H9 (cell line): ENCODE results near the gene VOPP1. TPM values are rescaled to one million over a fixed set of nuclear protein-coding genes. Genes with fewer than 3 reads are reported as not detected.

ENCODE experiments used
- DNase-seq: peaks from one replicate; pipeline ENCODE4 v3.0.0-alpha.2; 2017
- H2AFZ ChIP-seq: one replicate; pipeline ENCODE4 v1.6.1; 2013; ENCODE audit warnings: mild to moderate bottlenecking, low read length, control low read depth, moderate library complexity
- H2AK5ac ChIP-seq: 2 replicates; pipeline ENCODE4 v1.6.1; 2013; ENCODE audit warnings: low read length, control low read depth, mixed read lengths; ENCODE audit not compliant: insufficient read length
- H2BK120ac ChIP-seq: one replicate; pipeline ENCODE4 v1.6.1; 2013; ENCODE audit warnings: low read depth, mild to moderate bottlenecking, low read length, control low read depth, inconsistent platforms; ENCODE audit not compliant: poor library complexity, severe bottlenecking
- H2BK12ac ChIP-seq: 2 replicates; pipeline ENCODE4 v1.6.1; 2013; ENCODE audit warnings: low read length, control low read depth, mixed read lengths, low read depth; ENCODE audit not compliant: insufficient read length
- H2BK15ac ChIP-seq: 2 replicates; pipeline ENCODE4 v1.6.1; 2013; ENCODE audit warnings: low read depth, low read length, control low read depth
- H2BK20ac ChIP-seq: one replicate; pipeline ENCODE4 v1.6.1; 2013; ENCODE audit warnings: low read depth, mild to moderate bottlenecking, low read length, control low read depth, inconsistent platforms; ENCODE audit not compliant: poor library complexity, severe bottlenecking
- H2BK5ac ChIP-seq: 2 replicates; pipeline ENCODE4 v1.6.1; 2013; ENCODE audit warnings: low read length, control low read depth, mixed read lengths; ENCODE audit not compliant: insufficient read length
- H3K14ac ChIP-seq: 2 replicates; pipeline ENCODE4 v1.6.1; 2013; ENCODE audit warnings: low read length, control low read depth; ENCODE audit not compliant: insufficient read depth
- H3K18ac ChIP-seq: 2 replicates; pipeline ENCODE4 v1.6.1; 2013; ENCODE audit warnings: low read depth, mild to moderate bottlenecking, mixed read lengths, low read length, control low read depth; ENCODE audit not compliant: insufficient read length
- H3K23ac ChIP-seq: 2 replicates; pipeline ENCODE4 v1.6.1; 2013; ENCODE audit warnings: low read length, control low read depth, mixed read lengths, low read depth; ENCODE audit not compliant: insufficient read length
- H3K23me2 ChIP-seq: 2 replicates; pipeline ENCODE4 v1.6.1; 2013; ENCODE audit warnings: low read depth, mild to moderate bottlenecking, mixed read lengths, low read length, control low read depth; ENCODE audit not compliant: insufficient read length, poor library complexity, severe bottlenecking
- H3K27ac ChIP-seq: 2 replicates; pipeline ENCODE4 v1.5.1; 2013; ENCODE audit warnings: low read length, control low read depth, mixed read lengths, low read depth; ENCODE audit not compliant: insufficient read length
- H3K27me3 ChIP-seq: 2 replicates; pipeline ENCODE4 v1.6.1; 2013; ENCODE audit warnings: low read length, control low read depth, inconsistent platforms; ENCODE audit not compliant: insufficient read depth
- H3K4ac ChIP-seq: 2 replicates; pipeline ENCODE4 v1.6.1; 2013; ENCODE audit warnings: low read depth, mild to moderate bottlenecking, control low read depth, inconsistent platforms, low read length, moderate library complexity
- H3K4me1 ChIP-seq: 2 replicates; pipeline ENCODE4 v1.6.1; 2013; ENCODE audit warnings: low read length, control low read depth, inconsistent platforms; ENCODE audit not compliant: insufficient read depth
- H3K4me2 ChIP-seq: 2 replicates; pipeline ENCODE4 v1.6.1; 2013; ENCODE audit warnings: low read length, control low read depth, mixed read lengths; ENCODE audit not compliant: insufficient read length, insufficient read depth
- H3K56ac ChIP-seq: 2 replicates; pipeline ENCODE4 v1.6.1; 2013; ENCODE audit warnings: low read depth, mild to moderate bottlenecking, mixed read lengths, low read length, control low read depth; ENCODE audit not compliant: insufficient read length
- H3K79me1 ChIP-seq: 2 replicates; pipeline ENCODE4 v1.6.1; 2013; ENCODE audit warnings: low read depth, mild to moderate bottlenecking, moderate library complexity, low read length, control low read depth, inconsistent platforms; ENCODE audit not compliant: insufficient read depth, poor library complexity, severe bottlenecking
- H3K79me2 ChIP-seq: 2 replicates; pipeline ENCODE4 v1.6.1; 2013; ENCODE audit warnings: low read length, control low read depth, inconsistent platforms; ENCODE audit not compliant: insufficient read depth
- H3K9ac ChIP-seq: 2 replicates; pipeline ENCODE4 v1.6.1; 2013; ENCODE audit warnings: low read length, control low read depth, mixed read lengths; ENCODE audit not compliant: insufficient read length; ENCODE audit errors: extremely low read depth
- H3K9me3 ChIP-seq: one replicate; pipeline ENCODE4 v1.6.1; 2013; ENCODE audit warnings: low read depth, low read length, inconsistent platforms; ENCODE audit not compliant: control insufficient read depth
- H3T11ph ChIP-seq: one replicate; pipeline ENCODE4 v1.6.1; 2013; ENCODE audit warnings: mild to moderate bottlenecking, low read length, control low read depth, inconsistent platforms
- H4K20me1 ChIP-seq: one replicate; pipeline ENCODE4 v1.6.1; 2013; ENCODE audit not compliant: control insufficient read depth, insufficient read length, insufficient read depth
- H4K5ac ChIP-seq: 2 replicates; pipeline ENCODE4 v1.6.1; 2013; ENCODE audit warnings: low read depth, mild to moderate bottlenecking, mixed read lengths, low read length, control low read depth; ENCODE audit not compliant: insufficient read length
- H4K8ac ChIP-seq: replicated peaks from 2 replicates; pipeline ENCODE4 v1.6.1; 2013; ENCODE audit warnings: low read length, control low read depth, mixed read lengths, low read depth; ENCODE audit not compliant: insufficient read length
- H4K91ac ChIP-seq: 2 replicates; pipeline ENCODE4 v1.6.1; 2013; ENCODE audit warnings: low read depth, mild to moderate bottlenecking, moderate library complexity, mixed read lengths, low read length, control low read depth; ENCODE audit not compliant: insufficient read length
- H3K27ac Mint-ChIP-seq, 3 experiments: 2 replicates in 2 of 3; 3 replicates in 1 of 3; pipeline ENCODE4 v1.8.0; 2020 to 2021; ENCODE audit warnings: mixed read lengths in 3 of 3, mild to moderate bottlenecking in 1 of 3, moderate library complexity in 1 of 3
- H3K27me3 Mint-ChIP-seq: 2 replicates; pipeline ENCODE4 v1.8.0; 2021; ENCODE audit warnings: low read depth, mild to moderate bottlenecking, moderate library complexity, mixed read lengths
- H3K36me3 Mint-ChIP-seq, 3 experiments: 2 replicates in 2 of 3; 3 replicates in 1 of 3; pipeline ENCODE4 v1.8.0; 2020 to 2021; ENCODE audit warnings: low read depth in 3 of 3, mixed read lengths in 3 of 3; ENCODE audit not compliant: insufficient read depth in 1 of 3
- H3K4me1 Mint-ChIP-seq, 2 experiments: 2 replicates each; pipeline ENCODE4 v1.8.0; 2020; ENCODE audit warnings: mixed read lengths in 2 of 2
- H3K4me3 Mint-ChIP-seq, 2 experiments: 2 replicates in 1 of 2; 3 replicates in 1 of 2; pipeline ENCODE4 v1.8.0; 2020 to 2021; ENCODE audit warnings: mild to moderate bottlenecking in 2 of 2, mixed read lengths in 2 of 2, moderate library complexity in 1 of 2
- H3K9me3 Mint-ChIP-seq, 2 experiments: 2 replicates in 1 of 2; 3 replicates in 1 of 2; pipeline ENCODE4 v1.8.0; 2020; ENCODE audit warnings: mild to moderate bottlenecking in 2 of 2, mixed read lengths in 2 of 2, moderate library complexity in 1 of 2
- CTCF ChIP-seq: fragments of 200-600 bp; sonication (generic); conservative IDR thresholded peaks from 3 replicates; pipeline ENCODE4 v1.8.0; 2021; ENCODE audit warnings: antibody characterized with exemption, mild to moderate bottlenecking
- WGBS: extraction: QIAGEN DNeasy Blood & Tissue Kit; methylation state at CpG from one replicate; pipeline ENCODE4 v1.1.7; 2013; ENCODE audit warnings: missing lambda C conversion rate, low lambda C conversion rate, mixed read lengths; ENCODE audit not compliant: insufficient read length; ENCODE audit errors: extremely low coverage; 5-methylcytosine and 5-hydroxymethylcytosine counted together
- total RNA-seq: library from RNA; stranded (reverse); gene quantifications from 2 replicates; pipeline ENCODE4 v1.2.1, GENCODE V29; 2021

The VOPP1 gene
- total RNA-seq, 1 experiment from 2014 or later, result 55.7 TPM

- Histone ChIP-seq H2BK5ac (no peak overlapping the region), H3K14ac (no peak overlapping the region), H2BK20ac (no peak overlapping the region), H3K4ac (no peak overlapping the region), H2BK15ac (no peak overlapping the region), H2AK5ac (no peak overlapping the region), H3K4me2 (no peak overlapping the region), H3K79me2 (no peaks in the 10 kb centered on the region; the same call in 1 of the 2 replicates), H3K18ac (no peak overlapping the region), H2BK12ac (no peak overlapping the region), H3K23me2 (no peaks in the 10 kb centered on the region), H3K9me3 (no peaks in the 10 kb centered on the region), H3K4me1 (no peaks in the 10 kb centered on the region), H4K5ac (no peak overlapping the region), H3T11ph (no peak overlapping the region), H4K91ac (no peak overlapping the region), H3K9ac (no peak overlapping the region), H3K27me3 (no peaks in the 10 kb centered on the region), H4K20me1 (no peaks in the 10 kb centered on the region), H2BK120ac (no peak overlapping the region), H3K27ac (no peak overlapping the region), H3K79me1 (no peaks in the 10 kb centered on the region), H3K23ac (no peak overlapping the region), H2AFZ (no peak overlapping the region), H3K56ac (no peak overlapping the region), H4K8ac (no peak overlapping the region)
- Mint-ChIP-seq H3K27me3 (peaks cover 10% of the 10 kb centered on the region), H3K4me3 (no peak overlapping the region), H3K9me3 (0 out of 5 replicates have a peak, but pooled peaks cover 0 to 2% of the 10 kb centered on the region in 2 experiments), H3K4me1 (no peaks in the 10 kb centered on the region; a peak in 1 of 4 replicates), H3K36me3 (no peaks in the 10 kb centered on the region), H3K27ac (no peak overlapping the region)
- TF ChIP-seq CTCF, result peak; percentile 94
- WGBS, result no CpG with 5 or more reads among the region's 14 CpGs
- DNase-seq, result peak; percentile 83
Observed at GRCh38 chr7:55593515-55594318, 21.4 kb upstream of the VOPP1 start.
